Lower lobe of right lung (tissue), 2 donors: ENCODE data around the gene TMEM81. TPM values are rescaled to one million over a fixed set of nuclear protein-coding genes. Genes with fewer than 3 reads are reported as not detected.

Source experiments
- ATAC-seq, 2 donors: fragments of 200-7000 bp; cut with Tn5 transposase; one replicate each; pipeline ENCODE4 v1.9.1; 2020 to 2022; ENCODE audit warnings: mild to moderate bottlenecking in 2 of 2, moderate library complexity in 2 of 2
- DNase-seq: peaks from one replicate; pipeline ENCODE4 v3.0.0-alpha.2; 2020
- H3K27ac ChIP-seq: fragments of 200-600 bp; one replicate; pipeline ENCODE4 v1.8.0; 2022
- H3K27me3 ChIP-seq: fragments of 200-600 bp; one replicate; pipeline ENCODE4 v1.8.0; 2022; ENCODE audit warnings: low read depth
- H3K36me3 ChIP-seq: fragments of 200-600 bp; one replicate; pipeline ENCODE4 v1.8.0; 2022; ENCODE audit warnings: mild to moderate bottlenecking
- H3K4me1 ChIP-seq: fragments of 200-600 bp; one replicate; pipeline ENCODE4 v1.8.0; 2022
- H3K4me3 ChIP-seq: fragments of 200-600 bp; one replicate; pipeline ENCODE4 v1.8.0; 2022; ENCODE audit warnings: mild to moderate bottlenecking
- H3K9me3 ChIP-seq: fragments of 200-600 bp; one replicate; pipeline ENCODE4 v1.8.0; 2022
- intact Hi-C: fragments of 100-400 bp; cut with DNase I; formaldehyde crosslinking; loops from one replicate; pipeline ENCODE4 v1.11.0; 2022
- total RNA-seq: library from RNA; stranded (reverse); fragmentation: NEBNext Ultra II Directional; extraction: Animal tissue kit (Norgen Biotek cat#: 25700); gene quantifications from one replicate; pipeline ENCODE4 v1.2.1, GENCODE V29; 2021
- TF ChIP-seq, protein P1 (sequence below): fragments of 200-600 bp; IDR thresholded peaks from one replicate; pipeline ENCODE4 v1.8.0; 2022; ENCODE audit warnings: antibody characterized with exemption, mild to moderate bottlenecking
- donor health status: DM: no; HTN: yes; CAD: no; lungs with severe emphysema.

Gene TMEM81
- total RNA-seq, 1 donor from 2014 or later: 4.1 TPM

DNA sequence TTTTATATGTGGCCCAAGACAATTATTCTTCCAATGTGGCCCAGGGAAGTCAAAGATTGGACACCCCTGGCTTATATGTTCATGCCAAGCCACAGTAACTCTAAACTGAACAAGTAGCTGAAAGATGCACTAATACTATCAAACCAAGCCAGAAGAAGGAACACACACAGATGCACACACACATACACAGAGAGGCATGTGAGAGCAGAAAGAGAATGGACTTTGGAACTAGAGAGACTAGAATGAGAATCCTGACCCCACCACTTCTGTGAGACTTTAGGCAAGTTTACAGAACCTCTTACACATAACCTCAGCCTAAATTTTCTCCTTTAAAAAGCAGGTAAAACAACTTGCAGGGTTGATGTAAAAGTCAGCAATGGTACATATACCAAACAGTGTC, 11.2 kb upstream of the TMEM81 start:
- TF ChIP-seq, protein P1, sequence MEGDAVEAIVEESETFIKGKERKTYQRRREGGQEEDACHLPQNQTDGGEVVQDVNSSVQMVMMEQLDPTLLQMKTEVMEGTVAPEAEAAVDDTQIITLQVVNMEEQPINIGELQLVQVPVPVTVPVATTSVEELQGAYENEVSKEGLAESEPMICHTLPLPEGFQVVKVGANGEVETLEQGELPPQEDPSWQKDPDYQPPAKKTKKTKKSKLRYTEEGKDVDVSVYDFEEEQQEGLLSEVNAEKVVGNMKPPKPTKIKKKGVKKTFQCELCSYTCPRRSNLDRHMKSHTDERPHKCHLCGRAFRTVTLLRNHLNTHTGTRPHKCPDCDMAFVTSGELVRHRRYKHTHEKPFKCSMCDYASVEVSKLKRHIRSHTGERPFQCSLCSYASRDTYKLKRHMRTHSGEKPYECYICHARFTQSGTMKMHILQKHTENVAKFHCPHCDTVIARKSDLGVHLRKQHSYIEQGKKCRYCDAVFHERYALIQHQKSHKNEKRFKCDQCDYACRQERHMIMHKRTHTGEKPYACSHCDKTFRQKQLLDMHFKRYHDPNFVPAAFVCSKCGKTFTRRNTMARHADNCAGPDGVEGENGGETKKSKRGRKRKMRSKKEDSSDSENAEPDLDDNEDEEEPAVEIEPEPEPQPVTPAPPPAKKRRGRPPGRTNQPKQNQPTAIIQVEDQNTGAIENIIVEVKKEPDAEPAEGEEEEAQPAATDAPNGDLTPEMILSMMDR: no peak
- no peaks in the 10 kb centered on the region for H3K27me3 ChIP-seq
- H3K9me3 ChIP-seq: no peaks in the 10 kb centered on the region
- peaks cover 97% of the 10 kb centered on the region for H3K36me3 ChIP-seq
- H3K4me3 ChIP-seq: no peak overlapping the region
- H3K27ac ChIP-seq: no peak overlapping the region
- DNase-seq: no peak
- no peaks in the 10 kb centered on the region for H3K4me1 ChIP-seq
- intact Hi-C loops: no loop called here
- ATAC-seq: no peak

DNA sequence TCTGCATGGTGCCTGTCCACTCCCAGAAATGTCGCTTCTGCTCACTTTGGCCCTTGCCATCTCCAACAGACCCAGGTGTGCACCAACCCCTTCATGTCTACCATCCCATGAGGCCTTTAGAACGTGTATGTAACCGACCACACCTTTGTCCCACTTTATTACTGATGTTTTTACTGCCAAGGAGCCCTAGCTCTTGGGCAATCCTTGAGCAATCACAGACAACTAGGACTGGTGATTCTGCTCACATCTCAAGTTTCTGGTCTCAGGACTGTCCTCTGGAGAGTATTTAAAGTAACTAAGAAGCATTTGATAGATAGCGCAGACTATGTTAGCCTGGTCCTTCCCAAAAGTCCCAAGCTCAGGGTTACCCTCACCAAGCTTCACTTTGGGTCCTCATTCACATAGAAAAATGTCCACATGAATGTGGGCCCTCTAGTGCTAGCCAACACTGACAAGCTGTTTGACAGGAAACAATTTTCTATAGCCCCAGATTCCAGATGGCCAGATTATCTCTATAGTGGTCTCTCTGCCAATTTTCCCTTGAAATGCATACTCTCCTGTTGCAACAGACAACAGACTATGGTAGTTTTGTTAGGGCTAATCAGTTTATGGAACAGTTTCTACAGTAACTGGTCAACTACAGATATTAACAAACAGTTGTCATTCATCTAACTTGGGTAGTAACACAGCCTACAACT, 6.9 kb upstream of the TMEM81 start:
- peaks cover 94% of the 10 kb centered on the region for H3K36me3 ChIP-seq
- intact Hi-C loops: no loop called here
- H3K27me3 ChIP-seq: no peaks in the 10 kb centered on the region
- no peaks in the 10 kb centered on the region for H3K9me3 ChIP-seq
- ATAC-seq: peak in 1 of 2 donors; percentile 27
- no peak overlapping the region for H3K4me3 ChIP-seq
- no peak overlapping the region for H3K27ac ChIP-seq
- H3K4me1 ChIP-seq: no peaks in the 10 kb centered on the region
- TF ChIP-seq, protein P1: no peak
- DNase-seq: no peak

DNA sequence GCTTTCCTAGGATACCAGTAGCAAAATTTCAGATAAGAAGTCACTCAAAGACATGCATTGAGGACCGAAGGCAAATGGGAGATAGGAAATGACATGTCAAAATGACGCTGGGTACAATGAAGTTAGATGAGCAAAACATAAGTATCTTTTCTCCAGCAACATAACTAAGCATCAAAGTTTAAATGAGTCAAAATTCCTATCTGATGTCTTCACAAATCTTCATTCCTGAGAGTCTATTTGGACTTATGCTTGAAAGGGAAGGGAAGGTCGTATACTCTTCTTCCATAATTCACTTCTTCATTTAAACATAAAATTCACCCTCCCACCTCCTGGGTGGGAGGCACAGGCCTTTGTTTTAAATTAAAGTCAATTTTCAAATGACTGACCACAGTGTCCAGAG, 4.1 kb upstream of the TMEM81 start:
- intact Hi-C loops: no loop called here
- DNase-seq (no peak), ATAC-seq (no peak)
- TF ChIP-seq, protein P1: no peak
- Histone ChIP-seq H3K27me3 (no peaks in the 10 kb centered on the region), H3K36me3 (peaks cover 95% of the 10 kb centered on the region), H3K4me1 (no peaks in the 10 kb centered on the region), H3K27ac (no peak overlapping the region), H3K4me3 (no peak overlapping the region), H3K9me3 (no peaks in the 10 kb centered on the region)

GRCh38 chr1:205082431-205082830, 1.8 kb downstream of the TMEM81 start:
- Histone ChIP-seq H3K27me3 (no peaks in the 10 kb centered on the region), H3K9me3 (no peaks in the 10 kb centered on the region), H3K27ac (no peak overlapping the region), H3K36me3 (peaks cover 49% of the 10 kb centered on the region), H3K4me3 (no peak overlapping the region), H3K4me1 (no peaks in the 10 kb centered on the region)
- intact Hi-C loops: no loop called here
- ATAC-seq (no peak), DNase-seq (no peak)
- TF ChIP-seq, protein P1: no peak

DNA sequence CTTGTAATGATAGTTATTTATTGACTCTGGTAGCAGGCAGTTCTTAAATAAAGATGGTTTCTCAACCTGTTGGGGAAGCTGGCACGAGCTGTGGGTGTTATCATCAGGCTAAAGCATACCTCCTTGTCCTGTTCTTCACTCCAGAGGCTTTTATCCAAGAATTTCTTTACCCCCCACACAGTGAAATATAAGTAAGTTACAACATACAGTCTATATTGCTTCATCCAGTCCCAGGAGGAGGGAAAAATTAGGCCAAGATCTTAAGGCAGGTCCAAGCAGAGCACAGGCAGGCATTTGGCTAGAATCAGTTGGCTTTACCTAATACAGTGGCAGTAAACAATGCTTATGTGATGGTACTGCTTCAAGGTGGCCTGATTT, 6.3 kb downstream of the TMEM81 start:
- no peaks in the 10 kb centered on the region for H3K4me1 ChIP-seq
- H3K4me3 ChIP-seq: no peak overlapping the region
- H3K27ac ChIP-seq: no peak overlapping the region
- intact Hi-C loops: no loop called here
- TF ChIP-seq, protein P1: no peak
- H3K36me3 ChIP-seq: peaks cover 6% of the 10 kb centered on the region
- H3K9me3 ChIP-seq: no peaks in the 10 kb centered on the region
- ATAC-seq (no peak), DNase-seq (no peak)
- no peaks in the 10 kb centered on the region for H3K27me3 ChIP-seq
